ENCODE data around the gene UBE2Z. TPM values are rescaled to one million over a fixed set of nuclear protein-coding genes. Genes with fewer than 3 reads are reported as not detected.

UBE2Z gene
- total and polyA plus RNA-seq, 2 of the 13 experiments (the other 11 are each of a cell fraction or from before 2014, with no cell fraction given) = 63.2 to 122 TPM

DNA sequence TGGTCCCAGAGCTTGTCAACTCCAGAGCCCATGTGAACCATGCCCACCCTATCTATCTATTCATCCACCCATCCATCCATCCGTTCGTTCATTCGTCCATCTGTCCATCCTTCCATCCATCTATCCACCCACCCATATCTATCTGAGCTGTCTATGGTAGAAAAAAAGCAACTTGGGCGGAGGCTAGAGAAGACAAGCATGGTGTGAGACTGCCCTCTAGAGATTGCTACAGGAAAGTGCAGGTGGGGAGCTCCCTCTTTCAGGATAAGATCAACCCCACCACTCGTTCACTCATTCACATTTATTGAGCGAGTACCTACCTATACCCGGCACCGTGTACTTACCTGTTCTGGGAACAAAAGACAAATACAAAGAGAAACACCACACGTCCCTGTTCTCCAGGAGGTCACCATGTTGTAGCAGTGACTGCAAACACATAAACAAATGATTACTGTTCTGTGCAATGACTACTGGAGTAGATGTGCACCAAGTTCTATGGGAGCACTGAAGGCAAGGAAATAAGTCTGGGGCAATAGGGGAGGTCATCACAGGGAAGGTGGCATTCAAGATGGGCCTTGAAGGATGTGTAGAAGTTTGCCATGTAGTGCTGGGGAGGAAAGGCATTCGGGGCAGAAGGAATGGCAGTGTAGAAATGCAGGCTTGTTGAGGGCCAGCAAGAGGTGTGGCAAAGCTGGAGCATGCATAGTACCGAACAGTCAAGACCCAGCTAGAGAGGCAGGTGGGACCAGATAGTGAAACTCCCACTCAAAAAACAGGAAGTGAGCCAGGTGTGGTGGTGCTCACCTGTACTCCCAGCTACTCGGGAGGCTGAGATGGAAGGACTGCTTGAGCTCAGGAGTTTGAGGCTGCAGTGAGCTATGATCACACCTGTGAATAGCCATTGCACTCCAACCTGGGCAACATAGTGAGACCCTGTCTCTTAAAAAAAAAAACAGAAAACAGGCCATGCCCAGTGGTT lies 29.0 kb upstream of the UBE2Z start (continued):
- TF ChIP-seq KLF13 (CRISPR knock-in tag; IDR thresholded peaks at IDR 0.05) (no peak), ARHGAP35 (CRISPR knock-in tag; IDR thresholded peaks at IDR 0.05; ENCODE audit: borderline replicate concordance) (no peak), RBM39 (IDR thresholded peaks at IDR 0.05; ENCODE audit: low read depth, low read length, poor library complexity, severe bottlenecking) (no peak), ZKSCAN1 (IDR thresholded peaks at IDR 0.05; ENCODE audit: low read length) (no peak), HDAC2 (CRISPR knock-in tag; IDR thresholded peaks at IDR 0.05) (0 out of 2 replicates have a peak, but pooled peaks have one; percentile 37), ZNF280D (CRISPR knock-in tag; IDR thresholded peaks at IDR 0.05) (no peak; the same call in 1 of the 2 replicates), ZNF232 (CRISPR knock-in tag; IDR thresholded peaks at IDR 0.05; ENCODE audit: borderline replicate concordance) (no peak)
- TF ChIP-seq, protein P1, sequence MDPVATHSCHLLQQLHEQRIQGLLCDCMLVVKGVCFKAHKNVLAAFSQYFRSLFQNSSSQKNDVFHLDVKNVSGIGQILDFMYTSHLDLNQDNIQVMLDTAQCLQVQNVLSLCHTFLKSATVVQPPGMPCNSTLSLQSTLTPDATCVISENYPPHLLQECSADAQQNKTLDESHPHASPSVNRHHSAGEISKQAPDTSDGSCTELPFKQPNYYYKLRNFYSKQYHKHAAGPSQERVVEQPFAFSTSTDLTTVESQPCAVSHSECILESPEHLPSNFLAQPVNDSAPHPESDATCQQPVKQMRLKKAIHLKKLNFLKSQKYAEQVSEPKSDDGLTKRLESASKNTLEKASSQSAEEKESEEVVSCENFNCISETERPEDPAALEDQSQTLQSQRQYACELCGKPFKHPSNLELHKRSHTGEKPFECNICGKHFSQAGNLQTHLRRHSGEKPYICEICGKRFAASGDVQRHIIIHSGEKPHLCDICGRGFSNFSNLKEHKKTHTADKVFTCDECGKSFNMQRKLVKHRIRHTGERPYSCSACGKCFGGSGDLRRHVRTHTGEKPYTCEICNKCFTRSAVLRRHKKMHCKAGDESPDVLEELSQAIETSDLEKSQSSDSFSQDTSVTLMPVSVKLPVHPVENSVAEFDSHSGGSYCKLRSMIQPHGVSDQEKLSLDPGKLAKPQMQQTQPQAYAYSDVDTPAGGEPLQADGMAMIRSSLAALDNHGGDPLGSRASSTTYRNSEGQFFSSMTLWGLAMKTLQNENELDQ (CRISPR knock-in tag; IDR thresholded peaks at IDR 0.05; ENCODE audit: borderline replicate concordance) = no peak
- TF ChIP-seq, protein P2, sequence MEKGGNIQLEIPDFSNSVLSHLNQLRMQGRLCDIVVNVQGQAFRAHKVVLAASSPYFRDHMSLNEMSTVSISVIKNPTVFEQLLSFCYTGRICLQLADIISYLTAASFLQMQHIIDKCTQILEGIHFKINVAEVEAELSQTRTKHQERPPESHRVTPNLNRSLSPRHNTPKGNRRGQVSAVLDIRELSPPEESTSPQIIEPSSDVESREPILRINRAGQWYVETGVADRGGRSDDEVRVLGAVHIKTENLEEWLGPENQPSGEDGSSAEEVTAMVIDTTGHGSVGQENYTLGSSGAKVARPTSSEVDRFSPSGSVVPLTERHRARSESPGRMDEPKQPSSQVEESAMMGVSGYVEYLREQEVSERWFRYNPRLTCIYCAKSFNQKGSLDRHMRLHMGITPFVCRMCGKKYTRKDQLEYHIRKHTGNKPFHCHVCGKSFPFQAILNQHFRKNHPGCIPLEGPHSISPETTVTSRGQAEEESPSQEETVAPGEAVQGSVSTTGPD (CRISPR knock-in tag; IDR thresholded peaks at IDR 0.05) = no peak
- TF ChIP-seq, protein P3, sequence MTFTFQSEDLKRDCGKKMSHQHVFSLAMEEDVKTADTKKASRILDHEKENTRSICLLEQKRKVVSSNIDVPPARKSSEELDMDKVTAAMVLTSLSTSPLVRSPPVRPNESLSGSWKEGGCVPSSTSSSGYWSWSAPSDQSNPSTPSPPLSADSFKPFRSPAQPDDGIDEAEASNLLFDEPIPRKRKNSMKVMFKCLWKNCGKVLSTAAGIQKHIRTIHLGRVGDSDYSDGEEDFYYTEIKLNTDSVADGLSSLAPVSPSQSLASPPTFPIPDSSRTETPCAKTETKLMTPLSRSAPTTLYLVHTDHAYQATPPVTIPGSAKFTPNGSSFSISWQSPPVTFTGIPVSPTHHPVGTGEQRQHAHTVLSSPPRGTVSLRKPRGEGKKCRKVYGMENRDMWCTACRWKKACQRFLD (CRISPR knock-in tag; IDR thresholded peaks at IDR 0.05; ENCODE audit: borderline replicate concordance) = no peak
- TF ChIP-seq, protein P4, sequence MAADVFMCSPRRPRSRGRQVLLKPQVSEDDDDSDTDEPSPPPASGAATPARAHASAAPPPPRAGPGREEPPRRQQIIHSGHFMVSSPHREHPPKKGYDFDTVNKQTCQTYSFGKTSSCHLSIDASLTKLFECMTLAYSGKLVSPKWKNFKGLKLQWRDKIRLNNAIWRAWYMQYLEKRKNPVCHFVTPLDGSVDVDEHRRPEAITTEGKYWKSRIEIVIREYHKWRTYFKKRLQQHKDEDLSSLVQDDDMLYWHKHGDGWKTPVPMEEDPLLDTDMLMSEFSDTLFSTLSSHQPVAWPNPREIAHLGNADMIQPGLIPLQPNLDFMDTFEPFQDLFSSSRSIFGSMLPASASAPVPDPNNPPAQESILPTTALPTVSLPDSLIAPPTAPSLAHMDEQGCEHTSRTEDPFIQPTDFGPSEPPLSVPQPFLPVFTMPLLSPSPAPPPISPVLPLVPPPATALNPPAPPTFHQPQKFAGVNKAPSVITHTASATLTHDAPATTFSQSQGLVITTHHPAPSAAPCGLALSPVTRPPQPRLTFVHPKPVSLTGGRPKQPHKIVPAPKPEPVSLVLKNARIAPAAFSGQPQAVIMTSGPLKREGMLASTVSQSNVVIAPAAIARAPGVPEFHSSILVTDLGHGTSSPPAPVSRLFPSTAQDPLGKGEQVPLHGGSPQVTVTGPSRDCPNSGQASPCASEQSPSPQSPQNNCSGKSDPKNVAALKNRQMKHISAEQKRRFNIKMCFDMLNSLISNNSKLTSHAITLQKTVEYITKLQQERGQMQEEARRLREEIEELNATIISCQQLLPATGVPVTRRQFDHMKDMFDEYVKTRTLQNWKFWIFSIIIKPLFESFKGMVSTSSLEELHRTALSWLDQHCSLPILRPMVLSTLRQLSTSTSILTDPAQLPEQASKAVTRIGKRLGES (CRISPR knock-in tag; IDR thresholded peaks at IDR 0.05; ENCODE audit: borderline replicate concordance) = no peak
- TF ChIP-seq, protein P5, sequence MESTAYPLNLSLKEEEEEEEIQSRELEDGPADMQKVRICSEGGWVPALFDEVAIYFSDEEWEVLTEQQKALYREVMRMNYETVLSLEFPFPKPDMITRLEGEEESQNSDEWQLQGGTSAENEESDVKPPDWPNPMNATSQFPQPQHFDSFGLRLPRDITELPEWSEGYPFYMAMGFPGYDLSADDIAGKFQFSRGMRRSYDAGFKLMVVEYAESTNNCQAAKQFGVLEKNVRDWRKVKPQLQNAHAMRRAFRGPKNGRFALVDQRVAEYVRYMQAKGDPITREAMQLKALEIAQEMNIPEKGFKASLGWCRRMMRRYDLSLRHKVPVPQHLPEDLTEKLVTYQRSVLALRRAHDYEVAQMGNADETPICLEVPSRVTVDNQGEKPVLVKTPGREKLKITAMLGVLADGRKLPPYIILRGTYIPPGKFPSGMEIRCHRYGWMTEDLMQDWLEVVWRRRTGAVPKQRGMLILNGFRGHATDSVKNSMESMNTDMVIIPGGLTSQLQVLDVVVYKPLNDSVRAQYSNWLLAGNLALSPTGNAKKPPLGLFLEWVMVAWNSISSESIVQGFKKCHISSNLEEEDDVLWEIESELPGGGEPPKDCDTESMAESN (CRISPR knock-in tag; conservative IDR thresholded peaks at IDR 0.05) = no peak

Data from HepG2 (cell line).